Tongue (tissue), 2 donors: ENCODE measurements around the gene RABL3. TPM values are rescaled to one million over a fixed set of nuclear protein-coding genes. Genes with fewer than 3 reads are reported as not detected.
"Not testable (repeated sequence)": the region's sequence is repeated elsewhere in the genome, so short reads cannot be mapped to it uniquely, and the experiment has no call there.

Experiments
- DNase-seq: peaks from one replicate; pipeline ENCODE4 v3.0.0-alpha.2; 2015
- total RNA-seq: library from RNA; depleted of rRNA; stranded (reverse); fragments of >200 nt; gene quantifications from one replicate; pipeline ENCODE4 v1.2.3, GENCODE V29; 2014

Gene RABL3
- total RNA-seq, 1 donor from 2014 or later = 17.3 TPM

DNA sequence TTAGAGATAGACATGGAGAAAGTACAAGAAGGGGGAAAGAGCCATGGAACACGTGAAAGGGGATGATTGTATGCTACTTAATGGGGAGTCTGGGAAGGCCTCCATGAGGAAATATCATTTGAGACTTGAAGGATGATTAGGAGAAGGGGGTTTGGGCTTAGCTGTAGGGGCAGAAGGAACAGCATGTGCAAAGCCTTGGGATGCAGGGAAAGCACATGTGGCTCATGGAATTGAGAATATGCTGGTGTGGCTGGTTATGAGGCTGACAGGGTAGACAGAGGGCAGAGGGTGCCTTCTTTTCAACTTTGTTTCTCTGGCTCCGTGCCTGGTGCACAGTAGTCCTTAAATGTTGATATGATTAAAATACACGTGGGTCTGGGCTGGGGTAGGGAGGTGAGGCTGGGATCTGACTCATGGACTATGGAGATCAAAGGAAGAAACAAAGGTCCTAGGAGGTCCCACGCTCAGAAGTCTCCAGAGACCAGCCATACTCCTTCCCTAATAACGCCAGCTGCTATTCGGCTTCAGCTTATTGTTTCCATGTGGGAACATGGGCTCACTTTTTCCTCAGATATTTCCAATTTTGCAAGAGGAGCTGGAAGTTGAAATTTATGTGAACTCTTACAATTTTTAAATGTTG, 1.4 kb upstream of the RABL3 start:
- DNase-seq = no peak

DNA sequence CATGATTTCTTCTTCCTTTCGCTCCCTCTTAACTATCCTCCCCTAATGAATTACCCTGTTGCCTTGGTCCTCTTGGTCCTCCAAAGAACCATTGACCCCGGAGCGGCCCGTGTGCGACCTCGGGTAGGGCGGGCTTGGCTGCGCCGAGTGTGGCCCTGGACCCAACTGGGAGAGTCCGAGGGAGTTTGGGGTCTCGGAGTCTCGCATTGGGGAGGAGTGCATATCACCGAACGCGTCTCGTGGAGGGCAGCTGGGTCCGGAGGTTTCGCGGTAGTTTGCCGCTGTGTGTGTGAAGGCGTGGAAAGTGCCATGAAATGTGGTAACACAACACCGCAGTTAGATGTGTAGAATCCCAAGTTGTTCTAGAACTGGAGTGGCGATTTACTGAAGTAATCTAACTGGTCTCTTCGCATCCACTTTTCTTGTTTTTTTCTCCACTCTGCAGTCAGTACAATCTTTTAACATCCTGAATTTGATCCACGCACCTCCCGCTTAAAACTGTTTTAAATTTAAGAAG, 591 bp upstream of the RABL3 start:
- no peak for DNase-seq

DNA sequence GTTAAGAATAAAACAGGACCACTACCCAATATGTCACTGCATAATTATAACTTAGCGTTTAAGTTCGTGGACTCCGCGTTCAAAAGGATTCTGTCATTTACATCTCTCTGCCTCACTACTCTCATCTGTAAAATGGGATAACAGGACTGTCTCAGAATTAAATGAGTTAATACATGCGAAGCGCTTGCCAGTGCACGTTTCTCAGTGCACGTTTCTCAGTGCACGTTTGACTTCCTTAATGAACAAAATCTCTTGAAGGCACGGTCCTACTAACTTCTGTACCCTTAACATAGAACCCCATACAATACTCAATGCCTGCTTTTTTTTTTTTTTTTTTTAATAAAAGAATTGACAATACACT, 499 bp downstream of the RABL3 start:
- no peak for DNase-seq

DNA sequence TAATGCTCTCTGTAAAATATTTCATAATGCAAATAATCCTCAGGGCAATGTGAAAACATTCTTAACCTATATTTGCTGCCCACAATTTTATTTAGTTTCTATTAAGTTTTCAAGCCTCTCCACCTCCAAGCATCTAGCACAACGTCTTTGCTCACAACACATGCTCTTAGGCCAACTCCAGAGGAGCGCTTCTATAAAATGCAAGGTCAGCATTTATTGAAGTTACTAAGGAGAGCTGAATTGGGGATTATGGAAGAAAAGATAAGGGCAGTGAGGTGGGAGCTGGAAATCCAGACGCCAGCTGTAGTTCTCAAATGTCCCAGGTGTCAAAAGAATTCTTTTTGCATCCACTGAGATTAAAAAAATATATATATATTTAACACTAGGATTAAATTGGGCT, 996 bp downstream of the RABL3 start:
- DNase-seq = no peak

DNA sequence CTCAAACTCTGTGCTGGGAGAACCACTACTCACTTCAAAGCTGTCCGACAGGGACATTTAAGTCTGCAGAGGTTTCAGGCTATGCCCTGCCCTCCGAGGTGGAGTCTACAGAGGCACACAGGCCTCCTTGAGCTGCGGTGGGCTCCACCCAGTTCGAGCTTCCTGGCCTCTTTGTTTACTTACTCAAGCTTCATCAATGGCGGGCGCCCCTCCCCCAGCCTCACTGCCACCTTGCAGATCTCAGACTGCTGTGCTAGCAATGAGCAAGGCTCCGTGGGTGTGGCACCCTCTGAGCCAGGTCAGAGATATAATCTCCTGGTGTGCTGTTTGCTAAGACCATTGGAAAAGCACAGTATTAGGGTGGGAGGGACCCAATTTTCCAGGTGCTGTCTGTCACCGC, 4.3 kb downstream of the RABL3 start:
- DNase-seq = not testable (repeated sequence)

DNA sequence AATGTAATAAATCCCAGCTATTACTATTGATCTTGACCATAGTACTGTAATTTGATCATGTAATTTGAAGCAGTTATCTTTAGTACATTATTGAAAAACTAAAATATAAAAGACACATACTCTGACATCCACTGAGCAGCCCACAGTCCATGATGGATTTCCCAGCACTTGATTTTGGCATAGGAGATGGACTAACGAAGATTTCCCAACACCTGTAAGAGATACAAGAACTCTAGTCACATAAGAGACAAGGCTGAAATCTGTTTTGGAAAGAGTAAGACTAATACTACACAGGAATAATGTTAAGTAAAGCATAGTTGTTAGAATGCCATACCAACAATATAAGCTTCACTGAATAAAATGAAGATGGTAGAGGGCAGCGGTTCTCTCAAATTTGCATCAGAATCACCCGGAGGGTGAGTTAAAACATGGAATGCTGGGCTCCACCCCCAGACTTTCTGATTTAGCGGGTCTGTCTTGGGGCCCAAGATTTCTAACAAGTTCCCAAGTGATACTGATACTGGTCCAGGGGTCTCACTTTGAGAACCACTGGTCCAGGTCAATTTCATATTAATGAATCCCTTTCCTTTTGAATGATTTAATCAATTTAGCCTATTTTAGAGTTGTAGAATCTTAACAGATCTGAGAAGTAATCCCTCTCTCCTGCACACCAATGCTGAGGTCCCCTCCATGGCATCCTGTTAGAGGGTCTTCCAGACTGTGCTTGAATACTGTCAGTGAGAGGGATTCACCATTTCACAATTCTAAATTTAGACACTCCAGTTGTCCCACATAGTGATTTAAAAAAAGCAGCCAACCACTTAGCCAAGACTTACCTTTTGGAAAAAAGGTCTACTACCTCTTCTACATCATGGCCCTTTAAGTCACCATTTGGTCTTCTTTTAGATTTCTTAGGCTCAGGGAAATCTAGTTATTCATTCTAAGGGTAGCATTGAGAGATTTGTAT, 11.5 kb downstream of the RABL3 start:
- DNase-seq = no peak

DNA sequence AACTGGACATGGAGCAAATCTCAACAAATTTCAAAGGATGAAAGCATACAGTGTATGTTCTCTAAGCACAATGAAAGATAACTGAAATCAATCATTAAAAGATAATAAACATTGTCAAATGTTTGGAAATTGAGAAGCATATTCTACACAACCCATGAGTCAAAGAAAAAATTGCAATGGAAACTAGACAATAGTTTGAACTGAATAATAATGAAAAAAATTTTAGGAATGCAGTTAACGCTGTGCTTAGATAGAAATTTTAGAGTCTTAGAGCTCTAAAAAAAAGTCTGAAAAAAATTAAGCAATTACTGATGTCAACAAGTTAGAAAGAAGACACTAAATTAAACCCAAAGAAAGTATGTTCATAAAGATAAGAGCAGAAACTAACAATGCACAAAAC, 15.5 kb downstream of the RABL3 start:
- no peak for DNase-seq

DNA sequence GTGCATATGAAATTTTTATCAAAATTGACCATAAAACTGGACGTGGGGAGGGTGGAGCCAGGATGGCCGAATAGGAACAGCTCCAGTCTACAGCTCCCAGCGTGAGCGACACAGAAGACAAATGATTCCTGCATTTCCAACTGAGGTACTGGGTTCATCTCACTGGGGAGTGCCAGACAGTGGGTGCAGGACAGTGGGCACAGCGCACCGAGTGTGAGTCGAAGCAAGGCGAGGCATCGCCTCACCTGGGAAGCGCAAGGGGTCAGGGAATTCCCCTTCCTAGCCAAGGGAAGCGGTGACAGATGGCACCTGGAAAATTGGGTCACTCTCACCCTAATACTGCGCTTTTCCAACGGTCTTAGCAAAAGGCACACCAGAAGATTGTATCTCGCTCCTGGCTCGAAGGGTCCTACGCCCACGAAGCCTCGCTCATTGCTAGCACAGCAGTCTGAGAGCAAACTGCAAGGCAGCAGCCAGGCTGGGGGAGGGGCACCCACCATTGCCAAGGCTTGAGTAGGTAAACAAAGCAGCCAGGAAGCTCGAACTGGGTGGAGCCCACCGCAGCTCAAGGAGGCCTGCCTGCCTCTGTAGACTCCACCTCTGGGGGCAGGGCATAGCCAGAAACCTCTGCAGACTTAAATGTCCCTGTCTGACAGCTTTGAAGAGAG, 23.0 kb downstream of the RABL3 start:
- DNase-seq = not testable (repeated sequence)

DNA sequence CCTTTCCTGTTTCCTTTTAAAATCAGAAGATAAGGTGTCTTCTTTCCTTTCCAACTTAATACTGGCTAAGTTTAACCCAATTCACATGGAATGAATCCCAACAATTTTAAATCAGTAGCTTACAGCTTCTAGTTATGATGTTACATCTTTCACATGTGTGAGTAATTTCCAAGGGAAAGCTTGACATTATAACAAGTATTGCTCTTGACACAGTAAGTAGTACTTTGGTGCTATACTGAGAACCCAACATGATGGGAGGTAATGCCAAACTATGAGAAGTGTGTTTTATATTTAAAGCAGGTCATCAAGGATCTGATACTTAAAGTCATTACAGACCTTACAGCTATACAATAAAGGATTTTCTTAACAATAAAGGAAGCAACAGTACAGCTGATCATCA, 29.1 kb downstream of the RABL3 start:
- no peak for DNase-seq

DNA sequence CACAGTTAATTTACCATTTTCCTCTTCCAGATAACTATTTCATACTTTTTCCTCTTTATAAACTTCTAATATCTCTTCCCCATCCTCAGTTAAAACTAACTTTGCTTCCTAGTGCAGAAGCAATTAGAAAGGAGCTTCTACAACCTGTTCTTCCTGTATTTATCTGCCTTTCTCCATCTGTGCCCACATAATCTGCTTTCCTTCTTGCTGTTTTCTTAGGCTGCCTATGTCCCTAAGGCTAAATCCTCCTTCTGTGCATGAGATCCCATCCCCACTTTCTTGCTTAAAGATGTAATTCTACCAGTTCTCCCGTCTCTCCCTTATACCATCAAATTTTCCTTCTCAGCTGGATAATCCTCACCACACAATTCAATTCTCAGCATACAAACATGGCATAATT, 31.9 kb downstream of the RABL3 start:
- DNase-seq = no peak

DNA sequence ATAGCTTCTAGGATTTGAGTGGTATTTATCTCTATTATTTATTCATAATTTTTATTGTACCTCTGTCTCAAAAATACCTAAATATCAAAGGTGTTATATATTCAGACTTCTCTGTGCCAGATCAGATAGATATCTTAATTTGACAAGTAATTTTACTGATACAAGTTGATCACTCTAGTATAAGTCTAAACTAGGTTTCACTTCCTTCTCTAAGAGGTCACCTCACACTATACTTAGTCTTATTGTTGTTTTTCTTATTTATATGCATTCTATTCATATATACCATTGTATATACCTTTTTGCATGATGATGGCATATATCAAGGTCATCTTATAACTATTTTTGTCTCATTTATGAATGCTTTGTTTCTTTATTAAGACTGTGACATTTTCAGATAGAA, 33.9 kb downstream of the RABL3 start:
- DNase-seq = no peak

DNA sequence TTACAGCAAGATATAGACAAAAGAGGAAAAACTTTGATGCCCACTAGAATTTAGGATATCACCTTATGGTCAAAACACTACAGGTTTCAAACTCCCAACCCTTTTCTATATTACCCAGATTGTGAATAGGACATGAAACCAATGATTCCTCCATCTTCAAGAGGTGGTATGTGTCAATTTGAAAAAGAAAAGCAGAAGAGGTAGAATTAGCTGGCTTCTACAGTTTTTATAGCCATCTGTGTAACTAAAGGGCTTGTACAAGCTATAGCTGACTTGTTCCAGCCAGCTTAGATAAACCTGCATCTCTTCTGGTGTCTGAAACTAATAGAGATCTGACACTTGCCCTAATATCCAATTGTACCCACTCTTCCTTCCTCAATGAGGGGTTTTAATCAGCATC, 35.4 kb downstream of the RABL3 start:
- no peak for DNase-seq

DNA sequence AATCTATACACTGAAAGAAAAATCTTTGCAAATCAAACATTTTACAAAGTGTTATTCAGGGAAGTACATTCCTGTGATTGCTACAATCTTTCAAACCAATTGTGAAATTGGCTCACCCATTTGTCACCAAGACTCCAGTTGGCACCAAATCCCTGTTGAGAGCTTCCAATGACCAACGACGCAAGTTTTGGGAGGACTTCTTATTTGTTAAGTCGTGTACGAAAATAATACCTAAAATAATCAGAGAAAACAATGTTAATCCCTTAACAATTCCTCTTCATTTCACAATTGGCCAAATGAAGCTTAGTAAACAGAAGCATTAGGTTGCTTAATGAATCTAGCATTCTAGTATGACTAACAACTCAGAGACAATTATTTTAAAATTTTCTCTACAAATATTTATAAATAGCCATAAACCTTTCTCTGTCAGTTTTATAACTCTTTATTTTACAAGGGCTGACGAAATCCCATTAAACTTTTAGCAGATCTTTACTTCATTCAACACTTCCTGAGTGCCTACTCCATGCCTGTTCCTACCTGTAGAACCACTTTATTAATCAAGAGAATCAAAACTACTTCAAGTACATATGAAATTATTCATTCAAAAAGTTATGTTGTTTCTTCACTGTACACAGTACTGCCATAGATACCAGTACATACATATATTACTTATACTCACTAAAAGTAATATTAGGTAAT, 36.3 kb downstream of the RABL3 start:
- DNase-seq = no peak

DNA sequence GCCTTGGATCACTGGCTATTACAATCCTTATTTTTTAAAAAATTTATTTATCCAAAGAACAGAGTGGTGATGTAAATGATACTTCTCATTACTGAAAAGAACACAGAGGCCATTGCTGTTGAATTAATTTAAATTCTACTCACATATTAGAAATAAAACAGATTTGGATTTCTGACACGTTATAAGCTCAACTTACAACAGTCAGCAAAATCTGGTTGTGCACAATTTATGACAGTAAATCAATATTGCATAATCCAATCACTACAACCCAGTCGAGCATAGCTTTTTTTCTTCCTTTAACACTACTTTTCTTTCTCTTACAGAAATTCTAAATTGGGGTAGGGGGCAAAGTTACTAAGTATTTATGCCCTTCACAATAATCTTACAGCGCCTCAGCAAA, 43.0 kb downstream of the RABL3 start:
- DNase-seq = no peak

DNA sequence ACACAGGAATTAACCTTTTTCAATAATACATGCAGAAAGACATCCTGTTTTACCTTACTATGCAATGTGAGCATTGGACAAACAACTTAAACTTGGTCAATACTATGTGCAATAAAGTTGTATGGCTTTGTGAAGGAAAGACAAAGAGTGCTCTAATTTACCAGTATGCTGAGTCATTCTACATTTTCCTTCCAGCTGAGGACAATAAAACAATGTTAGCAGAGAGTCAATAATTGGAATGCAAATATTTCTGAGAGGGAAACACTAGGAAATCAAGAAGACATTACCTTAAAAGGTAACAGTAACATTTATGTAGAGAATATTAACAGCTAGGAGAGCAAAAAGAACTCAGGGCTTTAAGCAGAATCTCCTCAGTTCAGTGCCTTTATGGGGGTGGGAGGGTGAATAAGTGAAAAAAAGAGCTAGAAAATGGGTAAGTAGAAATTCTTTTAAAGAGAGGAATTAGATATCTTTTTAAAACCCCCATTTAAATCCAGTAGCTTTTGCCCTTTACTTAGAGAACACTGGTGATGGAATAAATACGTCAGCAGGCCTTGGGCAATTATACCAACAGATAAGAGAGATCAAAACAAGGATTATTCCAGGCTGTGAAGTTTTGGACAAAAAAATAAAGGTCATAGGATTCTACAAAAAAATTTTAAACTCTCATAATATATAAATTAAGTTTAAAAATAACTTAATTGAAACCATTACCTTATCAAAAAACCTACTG, 48.7 kb downstream of the RABL3 start:
- DNase-seq = no peak

DNA sequence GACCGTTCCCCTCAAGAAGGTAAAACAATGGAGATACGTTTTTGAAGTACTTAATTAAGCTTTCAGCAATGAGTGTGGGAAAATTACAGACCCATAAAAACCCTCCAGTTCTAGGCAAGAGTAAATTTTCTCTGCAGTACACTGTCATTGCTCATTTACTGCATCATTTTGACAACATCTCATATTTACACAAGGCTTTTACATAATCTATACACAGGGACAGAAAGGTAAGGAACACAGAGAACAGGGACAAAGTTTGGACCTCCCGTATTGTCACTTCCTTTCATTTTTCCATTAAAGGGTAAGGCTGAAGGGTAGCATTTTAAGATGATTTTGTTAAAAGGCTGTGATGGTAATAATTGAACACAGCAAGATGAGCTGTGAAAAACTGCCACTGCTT, 52.9 kb downstream of the RABL3 start:
- no peak for DNase-seq

DNA sequence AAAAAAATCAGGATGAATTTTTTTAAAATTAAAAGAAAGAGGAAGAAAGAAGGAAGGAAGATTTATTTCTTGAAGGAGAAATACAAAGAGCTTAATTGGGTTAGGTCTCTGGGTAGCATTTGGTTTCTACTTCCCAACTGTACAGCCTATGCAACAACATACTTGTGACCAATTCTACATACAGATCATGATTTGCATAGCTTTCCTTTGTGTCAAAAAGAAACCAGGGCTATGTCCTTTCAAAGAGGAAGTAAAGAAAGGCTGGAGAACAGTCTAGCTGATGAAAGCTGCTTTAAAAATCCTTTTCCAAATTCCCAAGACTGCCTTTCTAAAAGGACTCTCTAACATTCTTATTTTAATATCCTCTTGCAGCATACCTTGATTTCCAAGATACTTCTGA, 54.2 kb downstream of the RABL3 start:
- peak; percentile 10 for DNase-seq

DNA sequence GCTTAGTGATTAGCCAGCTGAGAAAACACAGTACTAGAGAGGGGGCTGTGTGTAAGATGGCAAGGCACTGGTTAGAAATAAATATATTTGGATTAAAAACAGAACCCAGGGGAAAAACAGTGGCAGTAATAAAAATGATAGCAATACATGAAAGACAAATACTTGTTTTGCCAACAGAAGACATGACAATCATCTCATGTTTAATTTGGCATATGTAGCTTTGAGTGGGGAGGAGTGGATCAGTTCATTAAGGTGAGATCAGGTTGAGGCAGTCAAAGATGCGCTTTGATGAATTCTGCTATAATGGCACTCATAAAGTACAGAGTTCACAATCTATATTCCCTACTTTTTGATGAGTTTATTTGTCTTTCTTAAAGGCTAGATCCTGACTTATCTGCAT, 56.9 kb downstream of the RABL3 start:
- DNase-seq = no peak

DNA sequence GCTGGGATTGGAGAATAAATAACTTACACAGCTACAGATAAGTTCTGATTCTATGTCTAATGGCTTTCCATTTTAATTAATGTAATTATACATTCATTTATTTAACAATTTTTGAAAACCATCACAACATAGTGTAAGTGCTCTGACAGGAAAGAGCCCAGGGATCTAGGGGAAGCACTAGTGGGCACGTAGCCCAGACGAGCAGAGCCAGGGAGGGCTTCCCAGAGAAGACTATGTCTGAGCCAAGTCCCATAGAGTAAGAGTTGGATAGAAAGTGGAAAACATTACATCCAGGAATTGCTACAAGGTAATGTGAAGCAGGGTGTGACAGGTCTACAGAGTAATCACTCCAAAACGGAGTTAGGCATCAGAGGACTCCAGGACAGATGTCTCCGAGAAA, 57.4 kb downstream of the RABL3 start:
- no peak for DNase-seq

DNA sequence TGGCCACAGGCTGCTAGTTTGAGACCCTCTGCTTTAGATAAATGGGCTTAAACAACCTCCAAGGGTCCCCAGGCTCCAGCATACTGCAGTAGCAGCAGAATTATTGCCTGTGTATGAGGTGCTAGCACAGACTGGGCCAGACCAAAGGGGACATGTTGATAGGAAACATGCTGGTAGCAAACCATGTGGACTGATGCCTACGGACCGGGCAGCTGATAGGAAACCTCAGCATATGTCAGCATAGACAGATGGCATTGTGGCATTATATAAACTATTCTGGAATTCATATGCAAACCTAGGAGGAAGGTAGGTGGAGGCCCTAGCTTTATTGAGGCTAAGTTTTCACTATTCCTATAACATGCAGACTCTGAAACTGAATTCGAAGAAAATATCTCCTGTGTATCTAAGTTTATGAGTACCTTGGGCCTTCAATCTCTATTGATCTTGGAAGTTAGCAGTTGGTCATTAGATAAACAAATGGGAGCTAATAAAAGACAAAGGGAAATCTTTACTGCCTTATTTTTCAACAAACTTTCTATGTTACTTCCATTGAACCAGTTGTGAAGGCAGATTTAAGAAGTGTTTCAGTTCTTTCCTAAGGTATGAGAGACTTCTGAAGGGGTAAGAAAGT, 58.5 kb downstream of the RABL3 start:
- DNase-seq = no peak

DNA sequence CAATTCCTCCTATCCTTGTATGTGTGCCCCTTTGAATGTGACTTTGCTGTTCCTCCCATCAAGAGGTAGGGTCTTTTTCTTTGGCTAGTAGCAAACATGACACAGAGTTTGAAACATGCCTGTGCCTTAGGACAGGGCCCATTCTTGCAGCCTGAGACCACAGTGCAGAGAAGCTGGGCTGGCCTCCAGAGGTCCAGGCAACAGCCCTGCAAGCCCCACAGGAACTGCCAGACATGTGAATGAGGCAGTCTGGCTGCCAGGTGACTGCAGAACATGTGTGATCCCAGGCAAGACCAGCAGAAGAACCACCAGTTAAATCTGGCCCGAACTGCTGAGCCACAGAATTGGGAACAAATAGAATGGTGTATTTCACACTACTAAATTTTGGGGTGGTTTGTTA, 59.1 kb downstream of the RABL3 start:
- no peak for DNase-seq
